Colonic mucosa (tissue), 4 donors: Measurements from ENCODE around the gene NEGR1. TPM values are rescaled to one million over a fixed set of nuclear protein-coding genes. Genes with fewer than 3 reads are reported as not detected.

Source experiments
- DNase-seq: peaks from one replicate; pipeline ENCODE4 v3.0.0-alpha.2; 2020
- H3K27ac ChIP-seq: fragments of 200-600 bp; one replicate; pipeline ENCODE4 v1.8.0; 2021
- H3K27me3 ChIP-seq: fragments of 200-600 bp; one replicate; pipeline ENCODE4 v1.8.0; 2021
- H3K36me3 ChIP-seq: fragments of 200-600 bp; one replicate; pipeline ENCODE4 v1.8.0; 2021
- H3K4me1 ChIP-seq: fragments of 200-600 bp; one replicate; pipeline ENCODE4 v1.8.0; 2021; ENCODE audit warnings: mild to moderate bottlenecking
- H3K4me3 ChIP-seq: fragments of 200-600 bp; one replicate; pipeline ENCODE4 v1.8.0; 2021
- H3K9ac ChIP-seq, 2 donors: one replicate each; pipeline ENCODE4 v1.7.0; 2013; ENCODE audit warnings: control low read depth in 2 of 2, low read depth in 2 of 2, low read length in 2 of 2
- H3K9me3 ChIP-seq: fragments of 200-600 bp; one replicate; pipeline ENCODE4 v1.8.0; 2021
- intact Hi-C: fragments of 100-400 bp; cut with DNase I; formaldehyde crosslinking; loops from one replicate; pipeline ENCODE4 v1.14.1; 2022
- total RNA-seq, 2 donors: library from RNA; stranded (reverse); fragmentation: NEBNext Ultra II Directional in 1 of 2; extraction: Animal tissue kit (Norgen Biotek cat#: 25700) in 1 of 2; gene quantifications; one replicate each; pipeline ENCODE4 v1.2.1, GENCODE V29; 2021
- TF ChIP-seq, protein P1 (sequence below): fragments of 200-600 bp; IDR thresholded peaks from one replicate; pipeline ENCODE4 v1.8.0; 2022; ENCODE audit warnings: antibody characterized with exemption, mild to moderate bottlenecking
- donor health status: healthy.
- donor health status: DM: no; HTN: no; CAD: no.
- donor health status: DM: no; HTN: no; CAD: no.

The NEGR1 gene
- total RNA-seq, 2 donors from 2014 or later, result 4.0 to 9.2 TPM

DNA sequence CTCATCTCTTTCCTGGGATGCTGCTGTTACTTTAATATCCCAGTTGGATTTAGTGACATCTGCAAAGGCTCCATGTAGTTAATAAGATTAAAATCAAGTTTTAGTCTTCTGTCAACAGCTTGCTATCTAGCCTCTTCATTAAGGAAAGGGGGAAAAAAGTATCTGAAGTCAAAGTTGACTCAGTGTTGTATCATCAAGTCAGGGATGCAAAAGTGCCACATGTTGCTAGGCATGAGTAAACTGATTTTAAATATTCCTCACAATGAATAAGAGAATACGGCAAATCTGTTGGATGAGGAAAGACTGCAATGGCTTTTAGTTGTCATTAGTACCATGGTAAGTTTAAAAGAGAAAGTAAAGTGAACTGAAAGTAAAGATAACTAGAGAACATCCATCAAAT, 818.3 kb downstream of the NEGR1 start:
- DNase-seq, result no peak
- Histone ChIP-seq H3K36me3 (no peaks in the 10 kb centered on the region), H3K9ac (no peak overlapping the region), H3K27me3 (no peaks in the 10 kb centered on the region), H3K4me1 (no peaks in the 10 kb centered on the region), H3K4me3 (no peak overlapping the region), H3K27ac (no peak overlapping the region), H3K9me3 (no peaks in the 10 kb centered on the region)
- TF ChIP-seq, protein P1, sequence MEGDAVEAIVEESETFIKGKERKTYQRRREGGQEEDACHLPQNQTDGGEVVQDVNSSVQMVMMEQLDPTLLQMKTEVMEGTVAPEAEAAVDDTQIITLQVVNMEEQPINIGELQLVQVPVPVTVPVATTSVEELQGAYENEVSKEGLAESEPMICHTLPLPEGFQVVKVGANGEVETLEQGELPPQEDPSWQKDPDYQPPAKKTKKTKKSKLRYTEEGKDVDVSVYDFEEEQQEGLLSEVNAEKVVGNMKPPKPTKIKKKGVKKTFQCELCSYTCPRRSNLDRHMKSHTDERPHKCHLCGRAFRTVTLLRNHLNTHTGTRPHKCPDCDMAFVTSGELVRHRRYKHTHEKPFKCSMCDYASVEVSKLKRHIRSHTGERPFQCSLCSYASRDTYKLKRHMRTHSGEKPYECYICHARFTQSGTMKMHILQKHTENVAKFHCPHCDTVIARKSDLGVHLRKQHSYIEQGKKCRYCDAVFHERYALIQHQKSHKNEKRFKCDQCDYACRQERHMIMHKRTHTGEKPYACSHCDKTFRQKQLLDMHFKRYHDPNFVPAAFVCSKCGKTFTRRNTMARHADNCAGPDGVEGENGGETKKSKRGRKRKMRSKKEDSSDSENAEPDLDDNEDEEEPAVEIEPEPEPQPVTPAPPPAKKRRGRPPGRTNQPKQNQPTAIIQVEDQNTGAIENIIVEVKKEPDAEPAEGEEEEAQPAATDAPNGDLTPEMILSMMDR, result no peak
- intact Hi-C loops, result no loop called here

DNA sequence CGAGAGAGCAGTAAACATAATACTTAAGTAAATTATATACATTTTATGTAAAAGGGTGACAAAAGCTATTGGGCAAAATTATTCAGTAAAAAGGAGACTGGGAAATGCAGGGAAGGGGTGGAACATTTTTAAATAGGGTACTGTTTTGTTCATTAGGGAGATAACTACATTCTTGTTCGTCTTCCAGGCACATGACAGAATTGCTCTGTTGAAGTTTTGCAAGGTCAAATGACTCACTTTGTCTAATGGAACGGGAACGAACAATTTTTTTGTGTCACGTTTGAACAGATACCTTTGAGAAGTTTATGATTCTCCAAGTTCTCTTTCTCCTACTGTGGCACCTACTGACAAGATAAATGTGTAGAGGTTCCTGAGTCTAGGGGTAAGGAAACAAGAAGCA, 819.2 kb downstream of the NEGR1 start:
- no peaks in the 10 kb centered on the region for H3K27me3 ChIP-seq
- no peak overlapping the region for H3K9ac ChIP-seq
- no peaks in the 10 kb centered on the region for H3K36me3 ChIP-seq
- intact Hi-C loops, result no loop called here
- no peak overlapping the region for H3K27ac ChIP-seq
- TF ChIP-seq, protein P1, result no peak
- no peak for DNase-seq
- H3K4me1 ChIP-seq, result no peaks in the 10 kb centered on the region
- no peak overlapping the region for H3K4me3 ChIP-seq
- H3K9me3 ChIP-seq, result no peaks in the 10 kb centered on the region

DNA sequence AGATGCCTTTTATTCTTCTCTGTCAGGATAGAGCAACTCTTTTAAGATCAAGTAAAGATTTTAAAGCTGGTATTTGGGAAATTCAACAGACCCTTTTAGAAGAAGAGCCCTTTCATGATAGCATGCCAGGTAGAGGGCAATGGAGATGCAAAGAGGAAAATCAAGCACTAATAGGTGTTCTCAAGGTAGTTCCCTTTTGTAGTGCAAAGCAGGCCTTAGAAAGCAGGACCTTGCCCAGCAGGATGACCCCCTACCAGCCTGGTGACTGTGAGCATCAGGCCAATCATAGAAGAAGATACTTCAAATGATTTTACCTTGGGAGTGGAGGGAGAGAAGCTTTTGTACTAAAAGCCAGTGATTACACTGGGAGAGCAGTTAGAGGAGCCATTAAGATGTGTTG, 820.1 kb downstream of the NEGR1 start:
- Histone ChIP-seq H3K4me1 (no peaks in the 10 kb centered on the region), H3K9me3 (no peaks in the 10 kb centered on the region), H3K36me3 (no peaks in the 10 kb centered on the region), H3K27ac (no peak overlapping the region), H3K27me3 (no peaks in the 10 kb centered on the region), H3K4me3 (no peak overlapping the region), H3K9ac (no peak overlapping the region)
- intact Hi-C loops, result no loop called here
- TF ChIP-seq, protein P1, result no peak
- DNase-seq, result no peak

DNA sequence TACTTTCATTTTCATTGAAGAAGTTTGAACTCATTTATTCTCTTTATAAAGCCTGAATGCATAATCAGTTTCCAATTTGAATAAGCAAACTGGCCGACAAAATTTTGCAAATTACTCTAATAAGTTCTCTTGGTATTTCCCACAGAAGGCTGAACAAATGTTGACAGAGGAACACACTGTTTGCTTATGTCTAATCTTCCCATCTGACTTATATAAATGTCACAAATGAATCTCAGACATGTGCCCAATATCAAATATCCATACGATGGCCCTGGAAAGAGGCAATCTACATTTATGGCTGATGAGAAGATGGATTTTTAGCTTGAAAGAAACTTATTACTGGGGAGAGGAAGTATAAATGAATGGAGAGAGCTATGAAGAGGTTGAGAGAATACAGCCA, 820.9 kb downstream of the NEGR1 start:
- intact Hi-C loops, result no loop called here
- TF ChIP-seq, protein P1, result no peak
- H3K4me1 ChIP-seq, result no peaks in the 10 kb centered on the region
- H3K9me3 ChIP-seq, result no peaks in the 10 kb centered on the region
- H3K27ac ChIP-seq, result no peak overlapping the region
- H3K36me3 ChIP-seq, result no peaks in the 10 kb centered on the region
- no peaks in the 10 kb centered on the region for H3K27me3 ChIP-seq
- H3K4me3 ChIP-seq, result no peak overlapping the region
- no peak overlapping the region for H3K9ac ChIP-seq
- DNase-seq, result no peak

DNA sequence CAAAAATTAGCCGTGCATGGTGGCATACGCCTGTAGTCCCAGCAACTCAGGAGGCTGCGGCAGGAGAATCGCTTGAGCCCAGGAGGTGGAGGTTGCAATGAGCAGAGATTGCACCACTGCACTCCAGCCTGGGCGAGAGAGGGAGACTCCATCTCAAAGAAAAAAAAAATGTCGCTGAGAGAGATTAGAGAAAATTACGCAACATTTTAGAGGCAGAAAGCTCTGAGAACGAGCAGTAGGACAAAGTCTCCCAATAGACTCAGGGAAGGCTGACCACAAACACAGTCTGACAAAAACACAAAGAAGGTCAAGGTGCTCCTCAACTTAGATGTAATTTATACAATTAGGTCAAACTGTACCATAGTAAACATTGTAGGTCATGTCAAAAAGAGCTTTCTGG, 833.9 kb downstream of the NEGR1 start:
- Histone ChIP-seq H3K27me3 (no peaks in the 10 kb centered on the region), H3K4me3 (no peak overlapping the region), H3K36me3 (no peaks in the 10 kb centered on the region), H3K27ac (no peak overlapping the region), H3K4me1 (no peaks in the 10 kb centered on the region), H3K9me3 (no peaks in the 10 kb centered on the region), H3K9ac (no peak overlapping the region)
- DNase-seq, result no peak
- TF ChIP-seq, protein P1, result no peak
- intact Hi-C loops, result no loop called here

DNA sequence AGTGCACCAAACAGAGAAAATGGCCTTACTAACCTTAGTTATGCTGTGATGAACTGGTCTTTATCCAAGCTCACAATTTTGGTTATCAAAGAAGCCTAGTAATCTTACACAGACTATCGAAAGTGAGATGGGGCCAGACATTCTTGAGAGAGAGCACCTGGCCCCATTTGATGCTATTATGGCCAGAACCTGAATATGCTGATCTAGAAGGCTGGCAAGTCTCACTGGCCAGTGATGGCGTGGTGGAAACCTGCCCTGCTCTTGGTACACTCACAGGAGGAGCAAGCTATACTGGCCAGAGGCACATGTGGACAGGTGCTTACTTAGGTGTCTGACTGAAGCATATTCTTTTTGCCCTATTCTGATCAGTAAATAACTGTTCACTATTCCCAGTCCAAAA, 843.7 kb downstream of the NEGR1 start:
- Histone ChIP-seq H3K36me3 (no peaks in the 10 kb centered on the region), H3K4me3 (no peak overlapping the region), H3K27me3 (no peaks in the 10 kb centered on the region), H3K9me3 (no peaks in the 10 kb centered on the region), H3K4me1 (no peaks in the 10 kb centered on the region), H3K9ac (no peak overlapping the region), H3K27ac (no peak overlapping the region)
- intact Hi-C loops, result no loop called here
- no peak for DNase-seq
- TF ChIP-seq, protein P1, result no peak
